ENCODE data around the gene CYTIP.

Gene CYTIP

GRCh38 chr2:157463002-157463401, 19.1 kb upstream of the CYTIP start:
- no peak for DNase-seq (ENCODE audit: low read depth)

GRCh38 chr2:157460897-157461296, 17.0 kb upstream of the CYTIP start:
- no peak for DNase-seq (ENCODE audit: low read depth)

GRCh38 chr2:157460384-157460837, 16.5 kb upstream of the CYTIP start:
- DNase-seq (ENCODE audit: low read depth), result no peak

- DNase-seq (ENCODE audit: low read depth), result no peak
Observed at GRCh38 chr2:157459486-157459885, 15.6 kb upstream of the CYTIP start.

GRCh38 chr2:157447741-157448140, 3.9 kb upstream of the CYTIP start:
- no peak for DNase-seq (ENCODE audit: low read depth)

GRCh38 chr2:157447031-157447430, 3.1 kb upstream of the CYTIP start:
- no peak for DNase-seq (ENCODE audit: low read depth)

GRCh38 chr2:157444641-157445040, 752 bp upstream of the CYTIP start:
- no peak for DNase-seq (ENCODE audit: low read depth)

- DNase-seq (ENCODE audit: low read depth), result no peak
Observed at GRCh38 chr2:157443090-157443489, 799 bp downstream of the CYTIP start.

- no peak for DNase-seq (ENCODE audit: low read depth)
Observed at GRCh38 chr2:157442636-157443035, 1.3 kb downstream of the CYTIP start.

GRCh38 chr2:157442191-157442590, 1.7 kb downstream of the CYTIP start:
- no peak for DNase-seq (ENCODE audit: low read depth)

- DNase-seq (ENCODE audit: low read depth), result no peak
Observed at GRCh38 chr2:157441072-157441454, 2.8 kb downstream of the CYTIP start.

- no peak for DNase-seq (ENCODE audit: low read depth)
Observed at GRCh38 chr2:157440404-157441071, 3.4 kb downstream of the CYTIP start.

- no peak for DNase-seq (ENCODE audit: low read depth)
Observed at GRCh38 chr2:157439824-157440186, 4.1 kb downstream of the CYTIP start.

GRCh38 chr2:157438863-157439823, 4.7 kb downstream of the CYTIP start:
- DNase-seq (ENCODE audit: low read depth), result no peak

GRCh38 chr2:157433394-157433793, 10.5 kb downstream of the CYTIP start:
- DNase-seq (ENCODE audit: low read depth), result no peak

- no peak for DNase-seq (ENCODE audit: low read depth)
Observed at GRCh38 chr2:157432475-157433106, 11.3 kb downstream of the CYTIP start.

- no peak for DNase-seq (ENCODE audit: low read depth)
Observed at GRCh38 chr2:157431176-157431575, 12.7 kb downstream of the CYTIP start.

GRCh38 chr2:157428500-157429175, 15.3 kb downstream of the CYTIP start:
- DNase-seq (ENCODE audit: low read depth), result no peak

- DNase-seq (ENCODE audit: low read depth), result no peak
Observed at GRCh38 chr2:157427922-157428303, 16.0 kb downstream of the CYTIP start.

GRCh38 chr2:157427003-157427921, 16.6 kb downstream of the CYTIP start:
- DNase-seq (ENCODE audit: low read depth), result no peak

- no peak for DNase-seq (ENCODE audit: low read depth)
Observed at GRCh38 chr2:157426477-157426994, 17.4 kb downstream of the CYTIP start.

Data from stimulated activated CD8-positive, alpha-beta memory T cell treated with anti-CD3 and anti-CD28 coated beads, Interleukin-15, amount 100 ng/mL, for 24 hours (primary cell).